Inflammatory macrophage treated with lipopolysaccharide for 4 hours (primary cell): ENCODE data around the gene CDC42EP5.
A peak's percentile ranks its signal among the peaks of the same experiment; 100 is the strongest.

Experiments
- DNase-seq: peaks from one replicate; pipeline ENCODE4 v3.0.0-alpha.2; 2020

The CDC42EP5 gene

GRCh38 chr19:54422136-54422535, 51.0 kb downstream of the CDC42EP5 start:
- no peak for DNase-seq

- DNase-seq, result no peak
These were observed 51.6 kb downstream of the CDC42EP5 start for GRCh38 chr19:54421521-54421920.

- no peak for DNase-seq
These were observed 52.0 kb downstream of the CDC42EP5 start for GRCh38 chr19:54421169-54421516.

GRCh38 chr19:54420383-54421168, 52.5 kb downstream of the CDC42EP5 start:
- no peak for DNase-seq

GRCh38 chr19:54420068-54420382, 53.1 kb downstream of the CDC42EP5 start:
- DNase-seq, result no peak

GRCh38 chr19:54418930-54419800, 53.9 kb downstream of the CDC42EP5 start:
- DNase-seq, result no peak

- DNase-seq, result peak; percentile 58
These were observed 54.8 kb downstream of the CDC42EP5 start for GRCh38 chr19:54418030-54418929.

- DNase-seq, result no peak
These were observed 56.2 kb downstream of the CDC42EP5 start for GRCh38 chr19:54416695-54417491.

GRCh38 chr19:54415901-54416673, 57.0 kb downstream of the CDC42EP5 start:
- DNase-seq, result no peak

GRCh38 chr19:54415208-54415900, 57.7 kb downstream of the CDC42EP5 start, which contains the start of gene TTYH1:
TSS of gene TTYH1 (plus strand) at chr19:54415464. CDS start at chr19:54415553, 89 bp downstream.
- no peak for DNase-seq
